H1 (cell line): ENCODE results near the gene PPP4R4. TPM values are rescaled to one million over a fixed set of nuclear protein-coding genes. Genes with fewer than 3 reads are reported as not detected.

Experiments used
- EP300 ChIP-seq, 2 experiments: IDR thresholded peaks; 1 replicate in 1 of 2; 2 replicates in 1 of 2; pipeline ENCODE4 v1.6.1; 2011 to 2012; ENCODE audit warnings: low read depth in 2 of 2, low read length in 2 of 2, mild to moderate bottlenecking in 2 of 2, borderline replicate concordance in 1 of 2, inconsistent platforms in 1 of 2, moderate library complexity in 1 of 2
- GTF2F1 ChIP-seq: IDR thresholded peaks from 2 replicates; pipeline ENCODE4 v1.6.1; 2012; ENCODE audit warnings: low read depth, low read length, improper control_type of control experiment, borderline replicate concordance
- HDAC6 ChIP-seq: IDR thresholded peaks from one replicate; pipeline ENCODE4 v1.7.1; 2012; ENCODE audit warnings: low read depth, mild to moderate bottlenecking, inconsistent platforms, low read length, moderate library complexity
- JUN ChIP-seq: IDR thresholded peaks from 2 replicates; pipeline ENCODE4 v1.6.1; 2011; ENCODE audit warnings: low read depth, mild to moderate bottlenecking, improper control_type of control experiment, low read length
- SP1 ChIP-seq: IDR thresholded peaks from 2 replicates; pipeline ENCODE4 v1.6.1; 2011; ENCODE audit warnings: low read depth, low read length
- SRF ChIP-seq: IDR thresholded peaks from 2 replicates; pipeline ENCODE4 v1.6.1; 2011; ENCODE audit warnings: mild to moderate bottlenecking, low read depth, low read length, moderate library complexity
- polyA plus RNA-seq, 7 experiments: library from polyadenylated mRNA; depleted of rRNA in 3 of 7; stranded (reverse) in 5 of 7; unstranded in 2 of 7; fragments of >200 nt in 5 of 7; fragments of 200-250 nt in 2 of 7; gene quantifications; 1 replicate in 5 of 7; 2 replicates in 1 of 7; 4 replicates in 1 of 7; pipeline versions ENCODE4 v1.2.1 to v1.2.3, GENCODE V29; 2011 to 2013; ENCODE audit warnings: missing spikeins in 2 of 7, mixed read lengths in 2 of 7
- total RNA-seq: library from RNA; stranded (reverse); fragmentation: NEBNext Ultra II Directional; extraction: Animal tissue kit (Norgen Biotek cat#: 25700); gene quantifications from 2 replicates; pipeline ENCODE4 v1.2.1, GENCODE V29; 2021

The PPP4R4 gene
- total and polyA plus RNA-seq, 2 of the 8 experiments (the other 6 are each of a cell fraction or from before 2014, with no cell fraction given): 3.3 to 9.6 TPM

- TF ChIP-seq EP300 (IDR thresholded peaks at IDR 0.05; ENCODE audit: borderline replicate concordance in 1 of 2, low read depth in 2 of 2, low read length in 2 of 2): no peak
- TF ChIP-seq SRF: no peak
- no peak for TF ChIP-seq HDAC6
- no peak for TF ChIP-seq JUN
- TF ChIP-seq GTF2F1: no peak
- TF ChIP-seq SP1: no peak
These were observed 62.9 kb downstream of the PPP4R4 start (continued) for GRCh38 chr14:94237046-94237445.
